Karpas-422 (cell line): ENCODE results near the gene DRC7. TPM values are rescaled to one million over a fixed set of nuclear protein-coding genes. Genes with fewer than 3 reads are reported as not detected.

Experiments used
- DNase-seq: peaks from one replicate; pipeline ENCODE4 v3.0.0-alpha.2; 2015
- H2AFZ ChIP-seq: fragments of 200-600 bp; sonication (generic); 2 replicates; pipeline ENCODE4 v1.6.1; 2014; ENCODE audit warnings: antibody characterized with exemption, low read length, mixed read lengths
- H3K27ac ChIP-seq: fragments of 200-600 bp; sonication (generic); 2 replicates; pipeline ENCODE4 v1.5.1; 2014; ENCODE audit warnings: mild to moderate bottlenecking, low read length, moderate library complexity
- H3K27me3 ChIP-seq: fragments of 200-600 bp; sonication (generic); 2 replicates; pipeline ENCODE4 v1.6.1; 2014; ENCODE audit warnings: low read length, mixed read lengths
- H3K36me3 ChIP-seq: fragments of 200-600 bp; sonication (generic); 2 replicates; pipeline ENCODE4 v1.6.1; 2014; ENCODE audit warnings: low read length, mixed read lengths; ENCODE audit not compliant: insufficient read depth
- H3K4me1 ChIP-seq: fragments of 200-600 bp; sonication (generic); 2 replicates; pipeline ENCODE4 v1.6.1; 2014; ENCODE audit warnings: mild to moderate bottlenecking, low read length, mixed read lengths
- H3K4me2 ChIP-seq: fragments of 200-600 bp; sonication (generic); 2 replicates; pipeline ENCODE4 v1.6.1; 2014; ENCODE audit warnings: low read length, low read depth, mild to moderate bottlenecking; ENCODE audit not compliant: poor library complexity, severe bottlenecking
- H3K4me3 ChIP-seq: fragments of 200-600 bp; sonication (generic); 2 replicates; pipeline ENCODE4 v1.5.1; 2014; ENCODE audit warnings: mild to moderate bottlenecking, antibody characterized with exemption, low read length, mixed read lengths
- H3K79me2 ChIP-seq: fragments of 200-600 bp; sonication (generic); 2 replicates; pipeline ENCODE4 v1.6.1; 2014; ENCODE audit warnings: mild to moderate bottlenecking, low read length, mixed read lengths
- H3K9ac ChIP-seq: fragments of 200-600 bp; sonication (generic); 2 replicates; pipeline ENCODE4 v1.6.0; 2014; ENCODE audit warnings: low read length
- H3K9me2 ChIP-seq: fragments of 200-600 bp; sonication (generic), shearing (Covaris generic); replicated peaks from 2 replicates; pipeline ENCODE4 v1.6.0; 2014; ENCODE audit warnings: mild to moderate bottlenecking, low read length, moderate library complexity; ENCODE audit not compliant: insufficient read depth
- H3K9me3 ChIP-seq: fragments of 300-700, 200-600 bp; sonication (generic); 2 replicates; pipeline ENCODE4 v1.6.1; 2014; ENCODE audit warnings: low read length, mixed read lengths
- H4K20me1 ChIP-seq: fragments of 200-600 bp; sonication (generic); 2 replicates; pipeline ENCODE4 v1.6.1; 2014; ENCODE audit warnings: mild to moderate bottlenecking, antibody characterized with exemption, low read length, low read depth; ENCODE audit not compliant: insufficient read depth
- total RNA-seq: library from RNA; depleted of rRNA; stranded (reverse); fragments of >200 nt; shearing (Covaris generic); gene quantifications from 2 replicates; pipeline ENCODE4 v1.2.3, GENCODE V29; 2014; ENCODE audit warnings: low replicate concordance

DRC7 gene
- total RNA-seq, 1 experiment from 2014 or later: not detected

GRCh38 chr16:57758331-57759117 is 63.9 kb downstream of the DRC7 start:
- Histone ChIP-seq H3K9me3 (no peaks in the 10 kb centered on the region), H4K20me1 (no peaks in the 10 kb centered on the region), H3K27ac (no peak overlapping the region)

GRCh38 chr16:57759131-57759530 is 64.5 kb downstream of the DRC7 start:
- no peaks in the 10 kb centered on the region for H3K36me3 ChIP-seq
- no peak overlapping the region for H3K9ac ChIP-seq
- H3K27ac ChIP-seq: no peak overlapping the region
- no peaks in the 10 kb centered on the region for H3K9me2 ChIP-seq
- no peak overlapping the region for H3K4me3 ChIP-seq
- no peaks in the 10 kb centered on the region for H3K4me1 ChIP-seq
- no peaks in the 10 kb centered on the region for H3K27me3 ChIP-seq
- no peaks in the 10 kb centered on the region for H3K9me3 ChIP-seq
- no peak for DNase-seq
- H3K79me2 ChIP-seq: no peaks in the 10 kb centered on the region
- H2AFZ ChIP-seq: no peak overlapping the region
- H3K4me2 ChIP-seq: no peak overlapping the region
- H4K20me1 ChIP-seq: no peaks in the 10 kb centered on the region

More at GRCh38 chr16:57758331-57759117, 63.9 kb downstream of the DRC7 start:
- DNase-seq: no peak
- no peaks in the 10 kb centered on the region for H3K9me2 ChIP-seq
- no peak overlapping the region for H3K4me2 ChIP-seq
- H3K4me1 ChIP-seq: no peaks in the 10 kb centered on the region
- H3K4me3 ChIP-seq: no peak overlapping the region
- H3K36me3 ChIP-seq: no peaks in the 10 kb centered on the region
- no peak overlapping the region for H2AFZ ChIP-seq
- H3K79me2 ChIP-seq: no peaks in the 10 kb centered on the region
- H3K9ac ChIP-seq: no peak overlapping the region
- H3K27me3 ChIP-seq: no peaks in the 10 kb centered on the region

GRCh38 chr16:57759541-57760356 is 65.1 kb downstream of the DRC7 start:
- Histone ChIP-seq H3K4me3 (no peak overlapping the region), H3K9ac (no peak overlapping the region), H3K27me3 (no peaks in the 10 kb centered on the region), H3K4me1 (no peaks in the 10 kb centered on the region), H2AFZ (no peak overlapping the region), H3K9me3 (no peaks in the 10 kb centered on the region), H4K20me1 (no peaks in the 10 kb centered on the region), H3K36me3 (no peaks in the 10 kb centered on the region), H3K9me2 (no peaks in the 10 kb centered on the region), H3K4me2 (no peak overlapping the region), H3K27ac (no peak overlapping the region), H3K79me2 (no peaks in the 10 kb centered on the region)
- no peak for DNase-seq

- Histone ChIP-seq H4K20me1 (no peaks in the 10 kb centered on the region), H3K36me3 (no peaks in the 10 kb centered on the region), H3K4me3 (no peak overlapping the region), H3K9ac (no peak overlapping the region), H3K9me3 (no peaks in the 10 kb centered on the region), H3K9me2 (no peaks in the 10 kb centered on the region), H2AFZ (no peak overlapping the region), H3K27ac (no peak overlapping the region), H3K4me1 (no peaks in the 10 kb centered on the region), H3K27me3 (no peaks in the 10 kb centered on the region), H3K4me2 (no peak overlapping the region), H3K79me2 (no peaks in the 10 kb centered on the region)
- DNase-seq: no peak
Measured at GRCh38 chr16:57760357-57761160, 66.0 kb downstream of the DRC7 start.

- no peaks in the 10 kb centered on the region for H3K9me3 ChIP-seq
- no peaks in the 10 kb centered on the region for H3K79me2 ChIP-seq
- H3K9me2 ChIP-seq: no peaks in the 10 kb centered on the region
- no peak overlapping the region for H3K4me3 ChIP-seq
- no peak overlapping the region for H2AFZ ChIP-seq
- no peaks in the 10 kb centered on the region for H3K27me3 ChIP-seq
- H3K36me3 ChIP-seq: no peaks in the 10 kb centered on the region
- H3K27ac ChIP-seq: no peak overlapping the region
- no peak overlapping the region for H3K9ac ChIP-seq
- DNase-seq: no peak
- H3K4me2 ChIP-seq: no peak overlapping the region
- no peaks in the 10 kb centered on the region for H4K20me1 ChIP-seq
- H3K4me1 ChIP-seq: no peaks in the 10 kb centered on the region
Measured at GRCh38 chr16:57761301-57761700, 66.7 kb downstream of the DRC7 start.

- DNase-seq: no peak
Measured at GRCh38 chr16:57761957-57762356, 67.4 kb downstream of the DRC7 start.

GRCh38 chr16:57762365-57763040 is 67.9 kb downstream of the DRC7 start:
- no peak overlapping the region for H3K27ac ChIP-seq
- no peak overlapping the region for H3K4me2 ChIP-seq
- no peaks in the 10 kb centered on the region for H3K79me2 ChIP-seq
- H3K9ac ChIP-seq: no peak overlapping the region
- H3K36me3 ChIP-seq: no peaks in the 10 kb centered on the region
- no peak overlapping the region for H3K4me3 ChIP-seq
- H3K9me2 ChIP-seq: no peaks in the 10 kb centered on the region
- H3K27me3 ChIP-seq: no peaks in the 10 kb centered on the region
- H2AFZ ChIP-seq: no peak overlapping the region
- no peaks in the 10 kb centered on the region for H3K9me3 ChIP-seq
- no peaks in the 10 kb centered on the region for H3K4me1 ChIP-seq
- H4K20me1 ChIP-seq: no peaks in the 10 kb centered on the region
- no peak for DNase-seq

More at GRCh38 chr16:57761957-57762356, 67.4 kb downstream of the DRC7 start:
- H3K36me3 ChIP-seq: no peaks in the 10 kb centered on the region
- no peaks in the 10 kb centered on the region for H4K20me1 ChIP-seq
- H2AFZ ChIP-seq: no peak overlapping the region
- H3K27ac ChIP-seq: no peak overlapping the region
- no peak overlapping the region for H3K4me3 ChIP-seq
- H3K4me2 ChIP-seq: no peak overlapping the region
- no peaks in the 10 kb centered on the region for H3K9me2 ChIP-seq
- no peaks in the 10 kb centered on the region for H3K27me3 ChIP-seq
- H3K9me3 ChIP-seq: no peaks in the 10 kb centered on the region
- H3K9ac ChIP-seq: no peak overlapping the region
- H3K4me1 ChIP-seq: no peaks in the 10 kb centered on the region
- H3K79me2 ChIP-seq: no peaks in the 10 kb centered on the region
